GM19438 (cell line): ENCODE measurements around the gene TMEM225B.
A peak's percentile ranks its signal among the peaks of the same experiment; 100 is the strongest.
"Not testable (repeated sequence)": the region's sequence is repeated elsewhere in the genome, so short reads cannot be mapped to it uniquely, and the experiment has no call there.

ENCODE experiments used
- ATAC-seq: cut with Tn5 transposase; IDR thresholded peaks from one replicate; pipeline ENCODE4 v1.9.1; 2021; ENCODE audit warnings: low read depth; ENCODE audit not compliant: unreplicated experiment

Gene TMEM225B

GRCh38 chr7:99579281-99579955 is 18.6 kb upstream of the TMEM225B start:
- ATAC-seq, result no peak

DNA sequence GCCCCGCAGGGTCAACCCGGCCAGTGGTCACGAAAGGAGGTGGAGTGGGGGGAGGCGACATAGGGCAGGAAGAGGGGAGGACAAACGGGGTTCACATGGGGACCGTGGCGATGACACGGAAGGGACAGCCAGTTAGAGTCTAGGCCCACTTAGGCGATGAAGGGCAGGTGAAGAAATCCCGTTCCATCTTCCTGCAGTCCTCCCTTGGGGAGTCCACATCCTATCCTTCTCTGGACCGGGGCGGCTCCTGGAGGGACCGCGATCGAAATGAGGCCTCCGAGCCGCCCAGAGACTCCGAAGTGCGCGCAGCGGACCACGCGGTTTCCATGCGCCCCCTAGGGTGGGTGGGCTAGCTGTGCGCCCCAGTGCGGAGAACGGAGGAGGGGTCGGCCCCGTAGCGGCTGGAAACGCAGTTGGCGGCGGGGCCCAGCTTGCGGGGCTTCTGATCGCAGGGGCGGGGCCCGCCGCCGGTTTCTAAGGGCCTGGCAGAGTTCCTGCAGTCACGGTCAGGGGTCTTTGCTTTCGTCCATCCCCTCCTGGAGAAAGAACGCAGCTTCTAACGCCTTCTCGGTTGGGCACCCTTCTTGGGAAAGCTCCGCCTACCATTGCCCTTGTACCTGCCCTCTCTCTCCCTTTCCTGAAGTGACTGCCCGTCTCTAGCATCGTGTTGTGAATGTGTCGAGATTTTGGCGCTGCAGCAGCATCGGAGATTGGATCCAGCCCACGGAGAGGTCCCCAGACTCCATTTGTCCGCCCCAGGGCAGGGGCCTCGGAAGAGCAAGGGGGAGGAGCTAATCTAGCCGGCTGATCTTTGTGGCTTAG is 17.9 kb upstream of the TMEM225B start:
- no peak for ATAC-seq

GRCh38 chr7:99580778-99581332 is 17.2 kb upstream of the TMEM225B start:
- not testable (repeated sequence) for ATAC-seq

GRCh38 chr7:99588868-99589267 is 9.2 kb upstream of the TMEM225B start:
- no peak for ATAC-seq

- ATAC-seq, result no peak
These were observed 2.9 kb upstream of the TMEM225B start for GRCh38 chr7:99594948-99595745.

DNA sequence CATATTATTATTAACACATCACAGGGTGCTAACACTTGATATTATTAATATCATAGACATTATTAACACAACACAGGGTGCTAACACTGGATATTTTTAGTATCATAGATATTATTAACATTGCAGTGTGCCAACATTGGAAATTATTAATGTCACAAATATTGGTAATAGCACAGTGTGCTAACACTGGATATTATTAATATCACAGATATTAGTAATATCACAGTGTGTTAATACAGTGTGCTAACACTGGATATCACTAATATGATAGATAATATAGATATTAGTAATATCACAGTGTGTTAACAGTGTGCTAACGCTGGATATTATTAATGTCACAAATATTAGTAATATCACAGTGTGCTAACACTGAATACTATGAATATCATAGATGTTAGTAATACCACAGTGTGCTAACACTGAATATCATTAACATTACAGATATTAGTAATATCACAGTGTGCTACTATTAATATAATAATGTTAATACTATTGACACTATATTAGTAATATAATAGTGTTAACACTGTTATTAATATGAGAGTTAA is 1.6 kb upstream of the TMEM225B start:
- ATAC-seq, result no peak

DNA sequence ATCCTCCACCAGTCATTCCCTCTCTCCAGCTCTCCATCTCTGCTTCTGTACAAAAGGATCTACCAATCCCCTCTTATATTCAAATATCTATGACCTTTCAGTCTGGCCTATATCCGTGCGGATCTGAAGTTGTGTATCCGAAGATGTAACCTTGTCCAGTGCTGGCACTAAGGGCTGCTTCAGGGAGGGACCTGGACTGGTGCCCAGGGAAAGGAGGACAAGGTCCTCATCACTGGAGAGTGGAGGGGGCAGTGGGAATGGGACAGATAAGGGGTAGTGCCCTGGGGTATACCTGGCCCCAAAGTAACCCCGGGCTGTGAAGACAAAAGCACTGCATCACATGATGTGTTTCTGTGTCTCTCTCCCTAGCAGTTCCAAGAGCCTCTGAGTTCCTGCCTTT is 1.8 kb downstream of the TMEM225B start:
- ATAC-seq, result no peak

DNA sequence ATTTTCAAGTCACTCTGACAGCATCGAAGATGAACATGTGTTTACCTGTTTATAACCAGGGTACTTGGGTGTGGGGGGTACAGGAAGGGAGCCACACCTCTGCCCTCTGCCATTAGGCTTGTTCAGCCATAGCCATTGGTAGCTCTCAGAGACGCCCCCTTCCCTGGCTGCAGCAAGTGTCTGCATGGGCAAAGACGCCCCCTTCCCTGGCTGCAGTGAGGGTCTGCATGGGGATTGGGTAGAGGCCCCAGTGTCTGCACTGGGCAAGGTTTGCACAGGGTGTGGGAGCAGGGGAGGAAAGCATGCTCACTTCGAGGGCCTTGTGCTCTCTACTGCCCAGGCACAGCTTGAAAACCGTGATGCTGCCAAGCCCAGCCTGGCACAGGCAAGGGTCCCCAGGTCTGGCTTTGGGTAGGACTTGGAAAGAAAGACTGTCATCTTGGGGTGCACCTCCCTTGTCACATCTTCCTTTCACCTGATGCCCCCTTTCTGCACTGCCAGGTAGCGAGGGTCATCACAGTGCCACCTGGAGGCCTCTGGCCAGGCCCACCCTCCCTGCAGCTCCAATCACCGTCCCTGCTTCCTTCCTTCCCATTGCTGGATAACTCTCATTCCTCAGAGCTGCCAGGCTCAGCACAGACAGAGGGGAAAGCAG is 3.7 kb downstream of the TMEM225B start:
- ATAC-seq, result no peak

DNA sequence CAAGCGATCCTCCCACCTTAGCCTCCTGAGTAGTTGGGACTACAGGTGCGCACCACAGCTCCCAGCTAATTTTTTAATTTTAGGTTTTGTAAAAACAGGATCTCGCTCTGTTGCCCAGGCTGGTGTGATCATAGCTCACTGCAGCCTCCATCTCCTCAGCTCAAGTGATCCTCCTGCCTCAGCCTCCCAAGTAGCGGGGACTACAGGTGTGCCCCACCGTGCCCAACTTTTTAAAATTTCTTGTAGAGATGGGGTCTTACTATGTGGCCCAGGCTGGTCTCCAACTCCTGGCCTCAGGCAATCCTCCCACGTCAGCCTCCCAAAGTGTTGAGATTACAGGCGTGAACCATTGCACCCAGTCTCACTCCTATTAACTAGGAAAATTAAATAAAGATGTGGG is 7.5 kb downstream of the TMEM225B start:
- no peak for ATAC-seq

DNA sequence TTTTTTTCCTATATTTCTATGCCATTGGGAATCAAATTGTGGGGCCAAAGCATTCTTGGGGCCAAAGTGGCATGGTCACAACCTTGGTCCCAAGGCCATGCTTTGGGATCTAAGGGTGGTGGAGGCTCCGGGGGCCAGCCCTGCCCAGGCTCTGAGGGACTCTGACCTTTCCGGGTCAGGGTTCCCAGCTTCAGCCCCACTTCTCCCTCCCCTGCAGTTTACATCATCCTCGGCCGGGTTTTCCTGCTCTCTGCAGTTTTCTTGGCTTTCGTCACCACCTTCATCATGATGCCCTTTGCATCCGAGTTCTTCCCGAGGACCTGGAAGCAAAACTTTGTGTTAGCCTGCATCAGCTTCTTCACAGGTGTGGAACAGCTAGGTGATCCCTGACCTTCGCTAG is 8.5 kb downstream of the TMEM225B start:
- ATAC-seq, result no peak

GRCh38 chr7:99607548-99607947 is 9.5 kb downstream of the TMEM225B start:
- ATAC-seq, result no peak

GRCh38 chr7:99614495-99614894 is 16.4 kb downstream of the TMEM225B start:
- ATAC-seq, result no peak

GRCh38 chr7:99615989-99616358 is 17.9 kb downstream of the TMEM225B start:
- no peak for ATAC-seq

GRCh38 chr7:99616359-99617191 is 18.5 kb downstream of the TMEM225B start, which contains the start of gene ZSCAN25:
ZSCAN25 (plus strand) TSS chr7:99616946; CDS start chr7:99619607, 2,661 bp downstream.
- ATAC-seq, result peak; percentile 89

- no peak for ATAC-seq
These were observed 19.2 kb downstream of the TMEM225B start for GRCh38 chr7:99617192-99617781.

DNA sequence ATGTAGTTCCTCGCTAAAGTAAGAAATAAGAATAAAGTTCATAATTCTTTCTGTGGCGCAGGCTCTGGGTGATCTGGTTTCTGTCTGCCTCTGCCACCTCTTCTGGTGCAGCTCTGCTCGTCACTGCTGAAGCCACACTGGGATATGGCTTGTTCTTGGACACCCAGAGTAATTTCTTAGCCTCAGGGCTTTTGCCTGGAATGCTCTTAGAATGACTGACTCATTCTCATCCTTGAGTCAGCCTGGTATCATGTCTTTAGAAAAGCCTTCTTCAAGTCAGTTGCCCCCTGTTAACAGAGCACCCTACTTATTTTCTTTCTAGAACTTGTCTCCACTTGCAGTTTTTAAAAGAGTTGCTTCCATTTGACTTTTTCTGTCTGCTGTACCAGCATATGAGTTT is 20.7 kb downstream of the TMEM225B start:
- ATAC-seq, result no peak

DNA sequence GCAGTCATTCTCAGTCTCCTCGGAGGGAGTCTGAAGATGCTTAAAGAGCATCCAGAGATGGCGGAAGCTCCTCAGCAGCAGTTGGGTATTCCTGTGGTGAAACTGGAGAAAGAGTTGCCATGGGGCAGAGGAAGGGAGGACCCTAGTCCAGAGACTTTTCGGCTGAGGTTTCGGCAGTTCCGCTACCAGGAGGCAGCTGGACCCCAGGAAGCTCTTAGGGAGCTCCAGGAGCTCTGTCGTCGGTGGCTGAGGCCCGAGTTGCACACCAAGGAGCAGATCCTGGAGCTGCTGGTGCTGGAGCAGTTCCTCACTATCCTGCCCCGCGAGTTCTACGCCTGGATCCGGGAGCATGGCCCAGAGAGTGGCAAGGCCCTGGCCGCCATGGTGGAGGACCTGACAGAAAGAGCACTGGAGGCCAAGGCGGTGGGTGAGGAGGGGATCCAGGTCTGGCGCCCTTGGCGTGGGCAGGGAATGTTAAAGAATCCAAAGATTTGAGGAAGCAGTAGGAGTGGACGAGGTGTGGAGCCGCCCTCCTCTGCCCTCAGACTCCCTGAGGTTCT is 21.6 kb downstream of the TMEM225B start:
- ATAC-seq, result no peak

DNA sequence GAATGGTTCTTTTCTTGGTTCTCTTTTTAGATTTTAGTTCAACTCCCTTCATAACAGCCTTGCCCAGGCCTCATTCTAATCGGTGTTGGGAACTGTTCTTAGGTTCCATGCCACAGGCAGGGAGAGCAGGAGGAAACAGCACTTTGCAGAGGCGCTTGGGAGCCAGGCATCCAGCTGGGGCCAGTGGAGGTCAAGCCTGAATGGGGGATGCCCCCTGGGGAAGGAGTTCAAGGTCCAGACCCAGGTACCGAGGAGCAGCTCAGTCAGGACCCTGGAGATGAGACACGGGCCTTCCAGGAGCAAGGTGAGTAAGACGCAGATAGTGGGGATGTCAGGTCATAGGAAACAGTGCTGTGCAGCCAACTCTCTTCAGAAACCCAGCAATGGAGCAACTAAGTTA is 23.2 kb downstream of the TMEM225B start:
- no peak for ATAC-seq

DNA sequence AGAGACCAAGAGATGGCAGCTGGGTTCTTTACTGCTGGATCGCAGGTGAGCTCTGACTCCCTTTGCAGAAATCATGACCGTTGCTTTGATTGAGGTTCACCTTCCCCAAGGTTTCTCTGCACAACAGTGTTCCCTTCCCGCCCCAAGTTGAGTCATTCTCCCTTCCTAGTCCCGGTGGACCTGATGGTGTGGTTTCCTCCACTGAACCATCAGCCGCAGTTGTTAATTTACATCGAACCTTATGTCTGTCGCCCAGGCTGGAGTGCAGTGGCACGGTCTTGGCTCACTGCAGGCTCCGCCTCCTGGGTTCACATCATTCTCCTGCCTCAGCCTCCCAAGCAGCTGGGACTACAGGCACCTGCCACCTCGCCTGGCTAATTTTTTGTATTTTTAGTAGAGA is 24.5 kb downstream of the TMEM225B start:
- no peak for ATAC-seq
